K562 (cell line): ENCODE measurements around the gene SH3TC2. TPM values are rescaled to one million over a fixed set of nuclear protein-coding genes. Genes with fewer than 3 reads are reported as not detected.

Experiments used
- ATF2 ChIP-seq: sonication (generic); formaldehyde crosslinking; IDR thresholded peaks from 2 replicates; pipeline ENCODE4 v1.8.1; 2022; ENCODE audit warnings: missing genetic modification reagents
- BCL6 ChIP-seq: fragments of 250-450 bp; sonication (Bioruptor Pico); IDR thresholded peaks from 2 replicates; pipeline ENCODE4 v1.4.0; 2020
- CHCHD3 ChIP-seq: fragments of 250-450 bp; sonication (Bioruptor Pico); IDR thresholded peaks from 2 replicates; pipeline ENCODE4 v2.1.2; 2022; ENCODE audit warnings: mild to moderate bottlenecking
- CREBBP ChIP-seq: IDR thresholded peaks from one replicate; pipeline ENCODE4 v1.6.1; 2012; ENCODE audit warnings: low read depth, mild to moderate bottlenecking, control low read depth, inconsistent platforms, low read length
- LARP7 ChIP-seq: fragments of 450-650 bp; IDR thresholded peaks from 2 replicates; pipeline ENCODE4 v1.6.1; 2016
- MNT ChIP-seq, 2 experiments: fragments of 450-650 bp; conservative IDR thresholded peaks; 2 replicates each; pipeline ENCODE4 v1.6.1; 2017; ENCODE audit warnings: mild to moderate bottlenecking in 2 of 2, moderate library complexity in 2 of 2
- SRF ChIP-seq, 2 experiments: fragments of 250-450, 450-650 bp in 1 of 2; sonication (Bioruptor Pico) in 1 of 2; sonication (generic) in 1 of 2; formaldehyde crosslinking; IDR thresholded peaks; 2 replicates each; pipeline versions ENCODE4 v1.5.0 to v1.5.1; 2020 to 2022; ENCODE audit warnings: mild to moderate bottlenecking in 1 of 2, missing genetic modification reagents in 1 of 2
- THAP7 ChIP-seq: fragments of 250-450 bp; sonication (Bioruptor Pico); IDR thresholded peaks from 2 replicates; pipeline ENCODE4 v1.5.0; 2021
- ZNF124 ChIP-seq: sonication (generic); formaldehyde crosslinking; IDR thresholded peaks from 2 replicates; pipeline ENCODE4 v1.8.1; 2022; ENCODE audit warnings: missing genetic modification reagents
- ZNF133 ChIP-seq: fragments of 250-450 bp; sonication (Bioruptor Pico); IDR thresholded peaks from 2 replicates; pipeline ENCODE4 v1.4.0; 2020; ENCODE audit warnings: mild to moderate bottlenecking
- ZNF518B ChIP-seq: fragments of 250-450 bp; sonication (Bioruptor Pico); IDR thresholded peaks from 2 replicates; pipeline ENCODE4 v1.5.0; 2021; ENCODE audit warnings: mild to moderate bottlenecking, moderate library complexity
- polyA plus RNA-seq, 8 experiments: library from polyadenylated mRNA; depleted of rRNA in 4 of 8; stranded (reverse) in 5 of 8; unstranded in 3 of 8; fragments of >200 nt; fragmentation: Nextera tagmentation in 2 of 8; fragmentation: Illumina TruSeq in 1 of 8; extraction: Ambion mirVana in 2 of 8; extraction: Trizol in 1 of 8; gene quantifications; 2 replicates each; pipeline versions ENCODE4 v1.2.1 to v1.2.3, GENCODE V29; 2011 to 2014; ENCODE audit warnings: inconsistent platforms in 1 of 8, missing spikeins in 1 of 8
- total RNA-seq, 7 experiments: library from RNA; depleted of rRNA in 6 of 7; stranded (reverse); fragments of >200 nt in 6 of 7; fragmentation: Illumina TruSeq in 2 of 7; extraction: Trizol in 2 of 7; gene quantifications; 2 replicates each; pipeline versions ENCODE4 v1.2.1 to v1.2.3, GENCODE V29; 2011 to 2021; ENCODE audit warnings: low replicate concordance in 1 of 7

SH3TC2 gene
- total and polyA plus RNA-seq, 9 of the 15 experiments (the other 6 are each of a cell fraction or from before 2014, with no cell fraction given) = 0.03 to 0.80 (median 0.55) TPM; not detected in 1

GRCh38 chr5:148962200-148962550 lies 100.7 kb downstream of the SH3TC2 start (continued):
- TF ChIP-seq ATF2 (CRISPR knock-in tag) (no peak), SRF (CRISPR knock-in tag; IDR thresholded peaks at IDR 0.05) (no peak), ZNF124 (CRISPR knock-in tag) (no peak), THAP7 (CRISPR knock-in tag) (no peak), CREBBP (no peak), BCL6 (no peak), ZNF133 (CRISPR knock-in tag) (no peak), LARP7 (no peak), CHCHD3 (no peak), MNT (conservative IDR thresholded peaks at IDR 0.05) (no peak), ZNF518B (no peak)
